ENCODE data around the gene ASB18. TPM values are rescaled to one million over a fixed set of nuclear protein-coding genes. Genes with fewer than 3 reads are reported as not detected.

Gene ASB18
- total RNA-seq, 1 donor from 2014 or later: not detected

DNA sequence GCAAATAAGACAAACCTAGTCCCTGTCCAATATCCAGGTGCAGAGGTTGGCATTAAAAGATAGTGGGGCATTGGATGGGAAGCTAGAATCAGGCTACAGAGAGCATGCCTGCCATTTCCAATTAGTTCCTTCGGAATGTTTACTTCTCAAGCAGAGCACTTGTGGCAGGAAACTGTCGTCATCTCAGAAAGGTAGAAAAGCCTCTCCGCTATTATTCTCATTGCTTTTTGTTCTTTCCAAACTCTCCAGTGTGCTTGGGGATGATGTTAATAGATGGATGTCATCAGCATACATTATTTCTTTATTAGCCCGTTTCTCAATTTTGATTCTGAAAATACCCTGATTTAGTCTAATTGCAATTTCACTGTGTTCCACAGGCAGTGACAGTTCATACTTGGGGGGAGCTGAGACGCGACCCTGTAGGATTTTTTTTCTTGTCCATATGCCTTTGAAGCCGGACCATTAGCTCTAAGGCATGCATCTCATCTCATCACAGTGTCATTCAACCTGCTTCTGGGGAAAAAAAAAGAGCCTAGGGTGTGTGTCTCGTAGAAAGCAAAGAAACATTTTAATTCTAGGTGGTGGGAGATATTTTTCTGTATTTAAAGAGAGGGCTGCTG is 7.7 kb downstream of the ASB18 start:
- Mint-ChIP-seq H3K4me1 (ENCODE audit: unreplicated experiment) (peaks cover under 1% of the 10 kb centered on the region), H3K36me3 (no peaks in the 10 kb centered on the region), H3K27ac (no peak overlapping the region), H3K27me3 (peaks cover 50% of the 10 kb centered on the region), H3K9me3 (no peaks in the 10 kb centered on the region), H3K4me3 (no peak overlapping the region)
- DNase-seq (ENCODE audit: extremely low spot score, unreplicated experiment): no peak
- TF ChIP-seq, protein P1, sequence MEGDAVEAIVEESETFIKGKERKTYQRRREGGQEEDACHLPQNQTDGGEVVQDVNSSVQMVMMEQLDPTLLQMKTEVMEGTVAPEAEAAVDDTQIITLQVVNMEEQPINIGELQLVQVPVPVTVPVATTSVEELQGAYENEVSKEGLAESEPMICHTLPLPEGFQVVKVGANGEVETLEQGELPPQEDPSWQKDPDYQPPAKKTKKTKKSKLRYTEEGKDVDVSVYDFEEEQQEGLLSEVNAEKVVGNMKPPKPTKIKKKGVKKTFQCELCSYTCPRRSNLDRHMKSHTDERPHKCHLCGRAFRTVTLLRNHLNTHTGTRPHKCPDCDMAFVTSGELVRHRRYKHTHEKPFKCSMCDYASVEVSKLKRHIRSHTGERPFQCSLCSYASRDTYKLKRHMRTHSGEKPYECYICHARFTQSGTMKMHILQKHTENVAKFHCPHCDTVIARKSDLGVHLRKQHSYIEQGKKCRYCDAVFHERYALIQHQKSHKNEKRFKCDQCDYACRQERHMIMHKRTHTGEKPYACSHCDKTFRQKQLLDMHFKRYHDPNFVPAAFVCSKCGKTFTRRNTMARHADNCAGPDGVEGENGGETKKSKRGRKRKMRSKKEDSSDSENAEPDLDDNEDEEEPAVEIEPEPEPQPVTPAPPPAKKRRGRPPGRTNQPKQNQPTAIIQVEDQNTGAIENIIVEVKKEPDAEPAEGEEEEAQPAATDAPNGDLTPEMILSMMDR (conservative IDR thresholded peaks at IDR 0.05): no peak

DNA sequence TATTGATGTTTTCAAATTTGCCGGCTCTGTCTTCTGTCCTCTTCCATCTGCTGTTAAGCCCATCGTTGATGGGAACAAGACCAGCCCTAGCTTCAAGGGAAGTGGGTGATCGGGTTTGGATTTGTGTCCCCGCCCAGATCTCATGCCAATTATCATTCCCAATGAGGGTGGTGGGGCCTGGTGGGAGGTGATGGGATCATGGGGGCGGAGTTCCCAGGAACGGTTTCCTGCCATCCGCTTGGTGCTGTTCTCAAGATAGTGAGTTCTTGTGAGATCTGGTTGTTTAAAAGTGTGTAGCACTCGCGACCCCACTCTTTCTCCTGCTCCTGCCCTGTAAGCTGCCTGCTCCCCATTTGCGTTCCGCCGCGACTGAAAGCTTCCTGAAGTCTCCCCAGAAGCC is 9.5 kb downstream of the ASB18 start:
- Mint-ChIP-seq H3K4me3 (no peak overlapping the region), H3K27ac (no peak overlapping the region), H3K9me3 (no peaks in the 10 kb centered on the region)

DNA sequence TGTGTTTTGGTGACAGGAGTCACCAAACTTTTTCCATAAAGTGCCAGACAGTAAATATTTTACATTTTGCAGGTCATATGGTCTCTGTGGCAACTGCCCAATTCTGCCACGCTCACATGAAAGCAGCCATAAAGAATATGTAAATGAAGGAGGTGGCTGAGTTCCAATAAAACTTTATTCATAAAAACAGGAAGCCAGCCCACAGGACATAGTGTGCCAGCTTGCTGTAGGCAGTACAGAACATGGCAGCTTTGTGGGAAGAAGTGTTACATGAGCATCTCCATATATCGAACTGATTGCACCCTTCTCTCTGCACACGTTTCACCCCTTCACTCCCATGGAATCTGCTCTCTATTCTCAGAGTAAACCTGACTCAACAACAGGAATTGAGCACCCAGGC is 10.2 kb downstream of the ASB18 start:
- Mint-ChIP-seq H3K4me3 (no peak overlapping the region), H3K27me3 (peaks cover 47% of the 10 kb centered on the region), H3K27ac (no peak overlapping the region), H3K9me3 (no peaks in the 10 kb centered on the region), H3K36me3 (no peaks in the 10 kb centered on the region), H3K4me1 (ENCODE audit: unreplicated experiment) (peaks cover 9% of the 10 kb centered on the region)
- DNase-seq (ENCODE audit: extremely low spot score, unreplicated experiment): peak; percentile 10
- TF ChIP-seq, protein P1 (conservative IDR thresholded peaks at IDR 0.05): no peak

More for the DNA sequence above, 9.5 kb downstream of the ASB18 start:
- no peaks in the 10 kb centered on the region for H3K36me3 Mint-ChIP-seq
- TF ChIP-seq, protein P1 (conservative IDR thresholded peaks at IDR 0.05): no peak
- H3K4me1 Mint-ChIP-seq (ENCODE audit: unreplicated experiment): peaks cover 9% of the 10 kb centered on the region
- no peak for DNase-seq (ENCODE audit: extremely low spot score, unreplicated experiment)
- H3K27me3 Mint-ChIP-seq: peaks cover 46% of the 10 kb centered on the region

DNA sequence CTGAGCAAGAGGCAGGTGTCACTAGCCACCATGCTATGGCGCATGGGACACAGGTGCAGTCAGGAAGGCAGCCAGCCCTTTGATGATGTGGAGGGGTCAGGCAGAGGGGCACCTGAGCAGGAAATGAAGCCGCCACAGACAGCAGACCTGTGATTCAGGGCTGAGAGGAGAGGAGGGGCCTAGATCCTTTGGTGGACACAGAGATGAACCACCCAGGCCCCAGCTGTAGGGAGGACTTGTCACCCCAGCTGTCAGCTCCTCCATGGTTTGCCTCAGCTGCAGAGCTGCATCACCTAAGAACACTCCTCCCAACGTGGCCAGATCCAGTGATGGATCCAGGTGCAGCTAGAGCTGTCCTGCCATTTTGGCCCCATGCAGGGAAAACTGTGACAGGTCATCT is 11.6 kb downstream of the ASB18 start:
- DNase-seq (ENCODE audit: extremely low spot score, unreplicated experiment): peak; percentile 48
- TF ChIP-seq, protein P1 (conservative IDR thresholded peaks at IDR 0.05): no peak
- Mint-ChIP-seq H3K27me3 (peaks cover 44% of the 10 kb centered on the region), H3K27ac (no peak overlapping the region), H3K4me3 (no peak overlapping the region), H3K9me3 (no peaks in the 10 kb centered on the region), H3K4me1 (ENCODE audit: unreplicated experiment) (peaks cover 9% of the 10 kb centered on the region), H3K36me3 (no peaks in the 10 kb centered on the region)

DNA sequence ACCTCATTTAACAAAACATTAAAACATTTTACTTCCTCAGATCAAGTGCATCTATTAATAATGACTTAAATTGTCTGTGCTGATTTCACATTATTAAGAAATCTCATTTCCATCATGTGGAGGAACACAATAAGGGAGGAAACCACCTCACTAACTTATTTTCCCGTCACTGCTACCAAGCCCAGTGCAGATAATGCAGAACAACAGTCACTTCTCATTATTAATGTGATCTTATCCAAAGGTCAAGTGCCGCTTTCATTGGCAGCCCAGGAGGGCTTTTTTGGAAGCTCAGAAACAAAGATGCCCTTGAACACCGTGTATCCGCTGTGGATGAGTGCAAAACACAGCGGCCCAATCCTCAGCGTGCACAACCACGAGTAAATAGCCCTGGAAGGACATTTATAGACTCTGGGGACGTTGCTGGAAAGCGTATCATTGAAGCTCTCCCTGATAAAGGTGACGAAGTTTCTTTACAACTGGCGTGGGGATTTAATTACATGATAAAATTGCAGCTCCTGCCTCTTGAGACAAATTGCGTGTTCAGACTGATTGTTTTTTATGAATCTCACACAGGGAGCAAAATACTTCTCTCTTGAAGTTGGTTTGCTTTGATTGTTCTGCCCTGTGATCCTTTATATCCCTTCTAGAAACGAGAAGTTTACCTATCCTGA is 13.2 kb downstream of the ASB18 start:
- H3K4me1 Mint-ChIP-seq (ENCODE audit: unreplicated experiment): peaks cover 9% of the 10 kb centered on the region
- no peaks in the 10 kb centered on the region for H3K9me3 Mint-ChIP-seq
- H3K36me3 Mint-ChIP-seq: no peaks in the 10 kb centered on the region
- H3K27ac Mint-ChIP-seq: no peak overlapping the region
- peak; percentile 32 for DNase-seq (ENCODE audit: extremely low spot score, unreplicated experiment)
- no peak overlapping the region for H3K4me3 Mint-ChIP-seq
- TF ChIP-seq, protein P1 (conservative IDR thresholded peaks at IDR 0.05): no peak
- peaks cover 41% of the 10 kb centered on the region for H3K27me3 Mint-ChIP-seq
